GM21526 (cell line): ENCODE results near the gene CYBA.

ENCODE experiments used
- ATAC-seq: cut with Tn5 transposase; IDR thresholded peaks from one replicate; pipeline ENCODE4 v1.9.1; 2021; ENCODE audit warnings: moderate library complexity; ENCODE audit not compliant: unreplicated experiment, low FRiP score

The CYBA gene

DNA sequence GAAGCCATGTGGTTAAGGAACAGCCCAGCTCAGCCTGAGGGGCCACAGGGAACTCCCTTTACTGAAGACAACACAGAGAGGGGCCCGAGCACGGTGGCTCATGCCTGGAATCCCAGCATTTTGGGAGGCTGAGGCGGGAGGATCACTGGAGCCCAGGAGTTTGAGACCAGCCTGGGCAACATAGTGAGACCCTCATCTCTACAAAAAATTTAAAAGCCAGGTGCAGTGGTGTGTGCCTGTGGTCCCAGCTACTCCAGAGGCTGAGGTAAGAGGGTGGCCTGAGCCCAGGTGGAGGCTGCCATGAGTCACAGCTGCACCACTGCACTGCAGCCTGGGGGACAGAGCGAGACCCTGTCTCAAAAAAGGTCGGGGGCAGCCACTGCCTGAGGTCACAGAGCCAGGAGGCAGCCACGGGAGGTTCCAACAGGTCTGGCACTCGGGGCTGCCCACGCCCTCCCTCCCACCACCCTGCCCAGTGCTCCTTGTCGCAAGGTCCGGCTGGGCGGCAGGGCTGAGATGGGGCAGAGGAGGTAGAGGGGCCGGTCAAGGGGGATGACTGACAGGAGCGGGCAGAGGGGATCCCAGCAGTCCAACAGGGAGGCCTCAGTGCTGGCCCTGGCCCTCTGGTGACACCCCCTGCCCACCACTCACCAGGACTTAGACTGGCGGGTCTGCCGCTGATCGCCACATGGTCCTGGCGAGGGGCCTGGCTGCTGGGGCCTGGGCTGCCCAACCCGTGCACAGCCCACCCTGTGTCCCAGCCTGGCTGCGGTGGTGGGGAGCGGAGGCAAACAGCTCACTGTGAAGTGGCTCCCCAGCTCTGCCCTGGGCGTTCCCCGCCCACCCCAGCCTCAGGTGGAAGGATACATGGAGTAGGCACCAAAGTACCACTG is 3.4 kb downstream of the CYBA start:
- ATAC-seq = no peak

DNA sequence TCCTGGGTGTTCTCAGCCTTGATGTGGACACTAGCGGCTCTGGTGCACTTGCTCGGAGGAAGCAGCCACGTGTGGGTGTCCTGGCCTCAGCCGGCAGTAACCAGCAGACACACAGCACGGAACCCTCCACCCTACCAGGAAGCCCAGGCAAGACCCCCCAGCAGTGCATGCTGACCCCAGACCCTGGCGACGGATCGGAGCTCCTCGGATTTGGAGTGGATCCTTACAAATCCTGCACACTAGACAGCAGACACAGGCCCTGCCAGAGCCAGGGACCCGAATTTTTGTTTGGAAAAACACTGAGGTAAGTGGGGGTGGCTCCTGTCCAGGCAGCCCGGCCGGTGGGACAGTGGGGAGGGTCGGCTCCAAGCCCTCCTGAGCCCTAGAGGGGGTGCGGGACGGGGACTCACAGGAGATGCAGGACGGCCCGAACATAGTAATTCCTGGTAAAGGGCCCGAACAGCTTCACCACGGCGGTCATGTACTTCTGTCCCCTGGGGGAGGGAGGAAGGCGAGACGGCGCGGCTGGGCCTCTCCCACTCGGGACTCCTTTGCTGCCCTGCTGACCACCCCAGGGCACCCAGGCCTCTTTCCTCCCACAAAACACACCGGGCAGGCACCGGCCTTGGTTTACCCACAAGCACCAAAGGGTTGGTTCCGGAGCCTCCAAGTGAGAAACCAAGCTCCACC is 4.4 kb downstream of the CYBA start:
- no peak for ATAC-seq

DNA sequence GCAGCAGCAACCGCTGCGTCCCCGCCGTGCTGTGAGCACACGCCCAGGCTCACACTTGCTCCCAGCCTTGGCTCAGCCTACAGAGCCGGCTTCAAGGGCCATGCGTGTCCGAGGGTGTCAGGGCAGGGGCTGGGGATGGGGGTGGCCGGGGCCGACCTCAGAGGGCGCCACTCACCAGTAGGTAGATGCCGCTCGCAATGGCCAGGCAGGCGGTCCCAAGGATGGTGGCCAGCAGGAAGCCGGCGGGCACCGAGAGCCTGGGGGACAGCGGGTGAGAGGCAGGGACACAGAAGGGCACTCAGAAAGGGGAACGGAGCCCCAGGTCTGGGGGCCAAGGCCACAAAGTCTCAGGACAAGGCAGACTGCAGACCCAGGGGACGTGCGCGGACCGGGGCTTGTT is 4.9 kb downstream of the CYBA start:
- ATAC-seq = no peak

DNA sequence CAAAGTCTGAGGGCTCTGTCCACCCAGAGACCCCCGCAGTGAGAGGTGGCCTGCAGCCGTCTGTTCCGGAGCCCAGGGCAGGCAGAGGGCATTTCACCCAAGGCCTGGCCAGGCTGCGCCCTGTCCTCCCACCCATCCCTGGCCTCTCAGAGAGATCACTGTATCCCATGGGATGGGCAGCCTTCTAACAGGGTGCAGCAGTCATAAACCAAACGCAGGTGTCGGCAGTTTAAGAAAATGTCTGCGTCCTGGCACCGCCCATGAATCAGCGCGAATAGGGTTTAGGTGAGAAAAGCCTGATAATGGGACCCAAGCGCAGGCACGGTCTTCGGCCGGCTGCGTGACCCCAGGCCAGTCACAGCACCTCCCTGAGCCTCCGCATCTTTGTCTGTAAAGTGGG is 5.4 kb downstream of the CYBA start:
- no peak for ATAC-seq

DNA sequence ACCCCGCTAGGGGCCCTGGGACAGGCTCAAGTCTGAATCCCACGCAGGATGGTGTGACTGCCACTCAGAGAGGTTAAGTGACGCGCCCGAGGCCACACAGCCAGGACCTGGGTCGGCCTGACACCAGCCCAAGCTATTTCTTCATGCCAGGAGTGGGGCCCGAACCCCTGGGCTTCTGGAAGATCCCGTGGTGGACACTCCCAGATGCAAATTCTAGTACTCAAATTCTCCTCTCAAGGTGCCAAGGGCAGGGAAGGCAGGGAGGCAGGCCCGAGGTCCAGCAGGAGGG is 7.3 kb downstream of the CYBA start:
- ATAC-seq = no peak

DNA sequence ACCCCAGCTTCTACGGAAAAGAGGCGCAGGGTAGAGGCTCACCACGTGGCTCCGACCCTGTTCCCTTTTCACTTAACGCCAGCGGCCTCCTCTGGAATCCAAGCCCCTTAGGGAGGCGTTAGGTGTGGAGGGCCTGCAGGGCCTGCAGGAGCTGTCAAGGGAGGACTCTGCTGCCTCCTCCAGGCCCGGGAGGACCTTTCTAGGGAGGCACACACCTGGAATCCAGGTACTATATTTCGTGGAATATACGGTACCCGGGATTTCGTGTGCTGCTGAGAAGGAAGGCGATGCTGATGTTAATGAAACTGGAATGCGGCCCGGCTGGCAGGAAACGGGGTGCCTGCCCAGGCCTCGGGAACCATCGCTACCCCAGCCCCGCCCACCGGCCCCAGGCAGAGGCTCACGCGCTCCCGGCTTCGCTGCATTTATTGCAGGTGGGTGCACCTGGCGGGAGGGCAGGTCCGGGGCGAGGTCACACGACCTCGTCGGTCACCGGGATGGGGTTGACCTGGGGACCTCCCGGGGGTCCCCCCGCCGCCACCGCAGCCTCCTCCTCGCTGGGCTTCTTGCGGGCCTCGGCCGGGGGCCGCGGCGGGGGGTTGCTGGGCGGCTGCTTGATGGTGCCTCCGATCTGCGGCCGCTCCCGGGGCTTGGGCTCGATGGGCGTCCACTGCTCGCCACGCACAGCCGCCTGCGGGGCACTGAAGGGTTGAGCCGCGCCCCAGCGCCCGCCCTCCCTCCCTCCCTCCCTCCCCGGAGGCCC is 7.8 kb downstream of the CYBA start:
- ATAC-seq = no peak

DNA sequence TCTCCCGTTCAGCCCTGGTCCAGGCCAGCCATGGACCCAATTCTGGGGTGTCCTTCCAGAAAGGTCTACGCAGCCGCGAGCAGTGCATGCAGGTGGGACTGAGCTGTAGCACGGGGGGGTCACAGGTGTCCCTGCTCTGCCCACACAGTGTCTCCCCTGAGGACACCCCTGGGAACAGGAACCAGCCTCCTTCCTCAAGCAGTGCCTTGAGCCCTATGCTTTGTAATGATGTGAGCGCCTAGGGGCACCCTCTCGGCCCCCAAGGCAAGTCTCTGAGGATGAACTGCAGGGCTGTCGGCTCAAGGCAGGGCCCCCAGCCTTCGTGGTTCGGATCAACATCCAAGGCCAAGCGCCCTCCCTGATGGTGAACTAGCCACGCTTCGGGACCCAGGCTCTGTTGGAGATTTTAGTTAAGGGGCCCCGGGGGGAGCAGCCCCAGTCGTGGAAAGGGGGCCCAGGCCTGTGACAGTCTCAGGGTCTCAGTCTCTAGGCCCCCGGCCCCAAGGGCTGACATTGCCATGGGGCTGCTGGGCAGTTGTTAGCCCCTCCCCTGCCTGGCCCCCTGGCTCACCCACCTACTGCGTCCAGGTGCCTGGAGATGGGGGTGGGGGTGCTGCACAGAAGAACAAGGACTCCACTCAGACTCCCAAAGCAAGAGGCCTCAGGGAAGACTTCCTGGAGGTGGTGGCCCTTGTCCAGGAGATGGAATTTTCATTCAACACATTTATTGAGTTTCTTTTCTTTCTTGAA is 10.2 kb downstream of the CYBA start:
- no peak for ATAC-seq

DNA sequence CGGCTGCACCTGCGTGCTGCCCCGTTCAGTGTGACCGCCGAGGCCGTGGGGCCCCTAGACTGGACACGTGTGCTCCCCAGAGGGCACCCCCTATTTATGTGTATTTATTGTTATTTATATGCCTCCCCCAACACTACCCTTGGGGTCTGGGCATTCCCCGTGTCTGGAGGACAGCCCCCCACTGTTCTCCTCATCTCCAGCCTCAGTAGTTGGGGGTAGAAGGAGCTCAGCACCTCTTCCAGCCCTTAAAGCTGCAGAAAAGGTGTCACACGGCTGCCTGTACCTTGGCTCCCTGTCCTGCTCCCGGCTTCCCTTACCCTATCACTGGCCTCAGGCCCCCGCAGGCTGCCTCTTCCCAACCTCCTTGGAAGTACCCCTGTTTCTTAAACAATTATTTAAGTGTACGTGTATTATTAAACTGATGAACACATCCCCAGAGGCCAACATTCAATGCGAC is 10.8 kb downstream of the CYBA start:
- no peak for ATAC-seq

DNA sequence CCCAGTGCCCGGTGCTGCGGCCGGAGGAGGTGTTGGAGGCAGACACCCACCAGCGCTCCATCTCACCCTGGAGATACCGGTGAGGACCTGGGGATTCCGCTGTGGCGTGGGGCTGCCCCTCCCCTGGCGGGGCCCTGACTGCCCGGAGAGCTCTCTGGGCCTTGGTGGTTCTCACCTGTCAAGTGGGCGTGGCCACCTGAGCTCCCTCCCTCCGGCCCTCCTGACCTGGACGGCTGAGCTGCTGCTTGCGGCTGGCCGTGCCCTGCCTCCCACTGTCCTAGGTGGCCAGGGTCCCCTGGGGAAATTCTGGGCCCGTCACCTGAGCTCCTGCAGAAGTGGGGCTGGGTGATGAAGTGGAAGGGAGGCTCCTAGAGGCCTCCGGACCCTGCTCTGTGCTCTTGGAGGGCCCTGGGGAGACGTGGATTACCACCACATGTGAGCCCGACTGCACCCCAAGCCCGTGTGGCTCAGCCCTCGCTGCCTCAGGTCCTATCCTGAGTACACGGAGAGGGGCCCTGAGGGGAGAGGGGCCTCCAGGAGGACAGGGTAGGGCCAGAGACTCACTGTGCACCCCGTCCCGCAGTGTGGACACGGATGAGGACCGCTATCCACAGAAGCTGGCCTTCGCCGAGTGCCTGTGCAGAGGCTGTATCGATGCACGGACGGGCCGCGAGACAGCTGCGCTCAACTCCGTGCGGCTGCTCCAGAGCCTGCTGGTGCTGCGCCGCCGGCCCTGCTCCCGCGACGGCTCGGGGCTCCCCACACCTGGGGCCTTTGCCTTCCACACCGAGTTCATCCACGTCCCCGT is 11.4 kb downstream of the CYBA start:
- ATAC-seq = no peak

DNA sequence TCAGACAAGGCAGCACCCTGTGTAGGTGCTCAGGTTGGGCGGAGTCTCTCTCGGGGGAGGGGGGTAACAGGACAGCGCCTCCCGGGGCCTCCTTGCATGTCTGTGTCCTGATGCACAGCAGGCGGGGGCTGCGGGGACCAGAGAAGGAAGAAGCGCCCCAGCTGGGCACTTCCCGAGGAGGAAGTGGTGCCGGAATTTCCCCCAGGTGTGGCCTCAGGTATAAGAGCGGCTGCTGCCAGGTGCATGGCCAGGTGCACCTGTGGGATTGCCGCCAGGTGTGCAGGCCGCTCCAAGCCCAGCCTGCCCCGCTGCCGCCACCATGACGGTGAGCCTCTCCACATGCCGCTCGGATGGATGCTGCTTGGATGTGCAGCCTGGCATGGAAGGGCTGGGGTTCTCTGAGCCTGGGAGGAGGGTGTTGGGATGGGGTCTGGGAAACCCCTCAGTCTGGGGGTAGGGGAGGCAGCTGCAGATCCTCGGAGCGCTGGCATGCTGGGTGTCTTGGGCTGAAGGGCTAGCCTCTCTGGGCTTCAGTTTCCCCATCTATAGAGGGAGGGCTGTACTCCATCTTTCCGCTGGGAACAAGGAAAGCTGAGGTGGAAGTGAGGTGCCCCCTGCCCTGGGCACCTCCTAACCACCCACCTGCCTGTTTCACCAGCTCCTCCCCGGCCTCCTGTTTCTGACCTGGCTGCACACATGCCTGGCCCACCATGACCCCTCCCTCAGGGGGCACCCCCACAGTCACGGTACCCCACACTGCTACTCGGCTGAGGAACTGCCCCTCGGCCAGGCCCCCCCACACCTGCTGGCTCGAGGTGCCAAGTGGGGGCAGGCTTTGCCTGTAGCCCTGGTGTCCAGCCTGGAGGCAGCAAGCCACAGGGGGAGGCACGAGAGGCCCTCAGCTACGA is 12.3 kb downstream of the CYBA start, which contains the start of gene IL17C:
Gene IL17C (plus strand): TSS at position 250 of the 908 bp plus-strand sequence. CDS start 70 bp downstream, at position 320.
- ATAC-seq = no peak

DNA sequence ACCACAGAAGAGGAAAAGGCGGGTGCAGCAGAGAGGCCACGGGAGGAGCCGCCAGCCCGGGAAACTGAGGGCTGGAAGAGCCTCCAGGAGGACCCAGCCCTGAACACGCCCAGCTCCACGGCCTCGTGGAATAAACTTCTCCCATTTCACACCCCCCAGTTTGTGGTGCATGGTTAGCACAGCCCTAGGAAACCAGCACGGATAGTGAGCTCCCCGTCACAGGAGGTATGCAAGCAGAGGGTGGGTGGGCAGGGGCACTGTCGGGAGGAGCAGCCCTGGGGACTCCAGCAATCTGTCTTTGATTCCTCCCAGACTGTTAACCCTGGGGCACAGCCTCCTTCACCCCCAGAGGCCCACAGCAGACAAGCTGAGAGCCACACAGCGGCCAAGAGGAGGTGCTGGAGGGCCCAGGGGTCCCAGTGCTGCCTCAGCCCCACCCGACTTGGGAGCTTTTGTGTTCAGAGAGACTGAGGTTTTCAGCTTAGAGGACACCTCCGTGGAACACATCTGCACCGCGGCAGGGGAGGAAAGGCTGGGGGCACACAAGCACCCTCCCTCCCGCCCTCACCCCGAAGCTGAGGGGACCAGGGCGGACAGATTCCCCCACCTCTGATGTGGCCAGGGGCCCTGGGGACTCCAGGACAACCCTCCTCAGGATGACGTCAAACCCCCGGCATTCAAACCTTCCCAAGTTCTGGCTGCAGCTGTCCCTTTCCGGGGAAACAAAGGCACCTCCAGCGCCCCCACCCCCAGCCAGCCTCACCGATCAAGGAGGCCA is 14.2 kb downstream of the CYBA start:
- no peak for ATAC-seq

DNA sequence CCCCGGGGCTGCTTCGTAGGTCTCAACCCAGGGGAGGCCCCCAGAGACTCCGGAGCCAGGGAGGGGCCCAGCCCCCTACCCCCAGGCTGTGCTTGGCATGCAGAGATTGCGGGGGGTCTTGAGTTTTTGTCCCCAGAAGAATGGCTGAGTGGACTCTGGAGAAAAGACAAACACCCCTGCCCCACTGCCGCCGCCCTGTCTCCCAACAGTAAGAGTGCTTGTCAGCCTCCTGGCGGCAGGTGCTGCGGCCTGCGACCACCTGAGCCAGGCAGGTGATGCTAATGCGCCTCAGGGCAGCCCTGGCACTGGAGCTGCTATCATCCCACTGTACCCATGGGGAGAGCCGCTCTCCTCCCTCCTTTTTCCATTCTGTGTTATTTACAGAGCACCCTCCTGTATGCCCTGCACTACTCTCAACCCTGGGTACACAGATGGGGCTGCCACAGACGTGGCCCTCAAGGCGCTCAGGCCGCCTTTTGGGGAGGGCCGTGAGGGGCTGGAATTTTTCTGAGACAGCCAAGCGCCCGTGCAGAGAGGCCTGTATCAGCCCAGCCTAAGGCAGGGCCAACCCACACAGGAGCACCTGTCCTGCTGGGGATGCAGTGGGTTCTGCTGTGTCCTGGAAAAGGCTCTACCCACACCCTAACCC is 15.1 kb downstream of the CYBA start:
- ATAC-seq = no peak

DNA sequence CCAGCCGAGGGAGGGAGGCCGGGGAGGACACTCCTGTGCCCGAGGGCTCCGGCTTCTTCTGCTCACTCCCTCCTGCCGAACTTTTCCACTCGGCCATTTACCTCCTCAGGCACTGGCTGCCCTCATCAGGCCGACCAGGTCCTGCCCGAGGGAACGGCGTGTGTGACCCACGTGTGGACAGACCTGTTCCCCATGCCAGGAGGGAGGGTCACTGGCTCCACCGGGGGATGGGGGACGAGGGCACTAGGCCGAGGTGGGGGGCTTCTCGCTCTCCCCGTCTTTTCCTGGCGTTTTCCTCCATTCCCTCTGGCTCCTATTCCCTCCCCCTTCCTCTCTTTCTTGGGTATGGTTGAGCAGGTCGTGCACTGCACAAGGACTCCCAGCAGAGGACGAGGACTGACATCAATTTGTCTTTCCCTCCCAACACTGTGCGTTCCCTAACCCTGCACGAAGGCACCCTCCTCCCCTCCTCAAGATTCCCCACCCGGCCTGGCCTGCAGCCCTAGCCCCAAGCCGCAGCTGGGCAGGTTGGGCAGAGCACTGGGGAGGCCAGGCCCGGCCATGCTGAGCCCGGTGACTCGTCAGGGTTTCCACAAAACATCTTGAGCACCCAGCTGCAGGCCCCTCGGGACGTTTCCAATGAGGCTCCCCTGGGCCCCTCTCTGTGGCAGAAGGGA is 15.7 kb downstream of the CYBA start:
- ATAC-seq = no peak

DNA sequence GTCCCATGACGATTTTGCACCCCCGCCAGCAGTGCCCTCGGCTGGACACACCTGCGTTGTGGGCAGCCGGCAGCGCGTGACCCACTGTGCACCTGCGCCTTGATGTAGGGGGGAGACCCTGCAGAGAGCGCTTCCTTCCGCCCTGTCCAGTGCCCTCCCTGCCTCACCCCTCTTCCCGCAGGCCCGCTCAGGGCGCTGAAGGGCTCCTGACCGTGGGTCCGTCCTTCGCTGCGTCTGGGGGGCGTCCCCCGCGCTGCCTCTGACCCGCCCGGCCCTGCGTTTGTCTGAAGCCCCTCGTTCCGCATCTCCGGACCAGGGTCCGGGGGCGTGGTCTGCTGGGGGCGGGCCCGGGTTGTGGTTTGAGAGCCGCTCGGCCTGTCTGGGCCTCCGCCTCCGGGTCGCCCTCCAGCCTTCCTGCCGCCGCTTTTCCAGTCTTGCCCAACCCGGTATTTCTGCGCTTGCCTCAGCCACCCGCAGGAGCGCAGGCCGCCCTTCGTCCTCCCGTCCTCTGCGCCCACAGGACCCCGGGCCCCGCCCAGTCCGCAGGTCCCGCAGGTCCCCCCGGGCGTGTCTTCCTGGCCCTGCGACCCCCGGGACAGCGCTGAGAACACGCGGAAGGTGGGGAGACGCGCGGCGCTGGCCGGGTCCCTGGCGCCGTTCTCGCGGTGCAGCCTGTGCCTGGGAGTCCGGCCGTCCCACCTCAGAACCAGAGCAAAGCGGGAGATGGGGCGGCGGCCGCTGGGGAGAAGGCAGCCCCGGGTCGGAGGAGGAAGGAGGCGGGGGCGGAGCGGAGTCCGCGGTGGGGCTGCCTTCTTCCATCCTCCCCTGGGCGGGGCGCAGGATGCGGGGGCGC is 16.5 kb downstream of the CYBA start:
- no peak for ATAC-seq

DNA sequence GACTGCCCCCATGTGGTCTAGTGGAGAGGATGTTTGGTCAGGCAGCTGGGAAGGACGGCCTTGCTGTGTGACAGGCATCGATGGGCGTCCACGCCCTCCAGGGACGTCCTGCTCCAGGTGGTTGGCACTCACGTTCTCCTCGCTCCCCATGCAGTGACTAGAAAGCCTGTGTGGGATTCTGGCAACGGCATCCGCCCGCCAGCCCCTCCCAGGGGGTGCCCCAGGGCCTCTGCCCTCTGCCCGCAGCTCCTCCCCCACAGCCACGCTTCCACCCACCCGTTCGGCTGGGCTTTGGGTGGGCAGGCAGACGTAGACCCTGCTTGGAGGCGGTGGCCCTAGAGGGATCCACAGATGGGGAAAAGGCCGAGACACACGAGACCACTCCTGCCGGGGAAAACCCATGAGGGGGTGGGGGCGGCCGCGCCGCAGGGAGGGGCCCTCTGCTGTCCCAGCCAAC is 17.1 kb downstream of the CYBA start:
- no peak for ATAC-seq

DNA sequence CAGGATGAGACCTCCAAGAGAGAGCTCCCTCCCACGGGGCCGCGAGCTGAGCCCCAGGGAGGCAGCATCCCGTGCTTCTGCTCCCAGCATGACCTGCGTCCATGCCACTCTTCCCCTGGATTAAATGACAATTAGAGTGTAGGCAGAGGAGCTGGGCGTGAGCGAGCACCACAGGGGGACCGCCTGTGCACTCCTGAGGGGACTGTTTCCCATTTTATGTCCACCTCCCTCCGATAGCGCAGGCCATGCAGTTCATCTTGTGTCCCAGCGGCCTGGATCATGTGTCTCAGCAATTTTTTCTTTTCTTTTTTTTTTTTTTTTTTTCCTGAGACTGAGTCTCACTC is 18.3 kb downstream of the CYBA start:
- no peak for ATAC-seq
